OCI-LY7 (cell line): ENCODE measurements around the gene NTSR1.

Experiments used
- EZH2phosphoT487 ChIP-seq: fragments of 200-600 bp; sonication (generic); IDR thresholded peaks from 2 replicates; pipeline ENCODE4 v1.6.1; 2018; ENCODE audit warnings: low read depth, borderline replicate concordance, mild to moderate bottlenecking, mixed run types, antibody characterized with exemption, low read length, moderate library complexity, mixed read lengths
- TF ChIP-seq, protein P1 (sequence below): fragments of 200-600 bp; sonication (generic); conservative IDR thresholded peaks from 2 replicates; pipeline ENCODE4 v1.5.1; 2014; ENCODE audit warnings: mild to moderate bottlenecking, antibody characterized with exemption, low read length, moderate library complexity, mixed read lengths

GRCh38 chr20:62726276-62726675 lies 17.6 kb downstream of the NTSR1 start:
- TF ChIP-seq, protein P1, sequence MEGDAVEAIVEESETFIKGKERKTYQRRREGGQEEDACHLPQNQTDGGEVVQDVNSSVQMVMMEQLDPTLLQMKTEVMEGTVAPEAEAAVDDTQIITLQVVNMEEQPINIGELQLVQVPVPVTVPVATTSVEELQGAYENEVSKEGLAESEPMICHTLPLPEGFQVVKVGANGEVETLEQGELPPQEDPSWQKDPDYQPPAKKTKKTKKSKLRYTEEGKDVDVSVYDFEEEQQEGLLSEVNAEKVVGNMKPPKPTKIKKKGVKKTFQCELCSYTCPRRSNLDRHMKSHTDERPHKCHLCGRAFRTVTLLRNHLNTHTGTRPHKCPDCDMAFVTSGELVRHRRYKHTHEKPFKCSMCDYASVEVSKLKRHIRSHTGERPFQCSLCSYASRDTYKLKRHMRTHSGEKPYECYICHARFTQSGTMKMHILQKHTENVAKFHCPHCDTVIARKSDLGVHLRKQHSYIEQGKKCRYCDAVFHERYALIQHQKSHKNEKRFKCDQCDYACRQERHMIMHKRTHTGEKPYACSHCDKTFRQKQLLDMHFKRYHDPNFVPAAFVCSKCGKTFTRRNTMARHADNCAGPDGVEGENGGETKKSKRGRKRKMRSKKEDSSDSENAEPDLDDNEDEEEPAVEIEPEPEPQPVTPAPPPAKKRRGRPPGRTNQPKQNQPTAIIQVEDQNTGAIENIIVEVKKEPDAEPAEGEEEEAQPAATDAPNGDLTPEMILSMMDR: no peak
- no peak for TF ChIP-seq EZH2phosphoT487
